HUES6 (cell line): ENCODE measurements around the gene PROM2.
"Not testable (repeated sequence)": the region's sequence is repeated elsewhere in the genome, so short reads cannot be mapped to it uniquely, and the experiment has no call there.

Source experiments
- H3K27ac ChIP-seq: 2 replicates; pipeline ENCODE4 v1.7.0; 2013; ENCODE audit warnings: low read depth, mild to moderate bottlenecking, low read length, inconsistent platforms
- H3K27me3 ChIP-seq: 2 replicates; pipeline ENCODE4 v1.6.1; 2013; ENCODE audit warnings: low read length; ENCODE audit not compliant: control insufficient read depth, insufficient read depth
- H3K36me3 ChIP-seq: 2 replicates; pipeline ENCODE4 v1.6.1; 2013; ENCODE audit warnings: low read length; ENCODE audit not compliant: control insufficient read depth, insufficient read depth
- H3K4me1 ChIP-seq: 2 replicates; pipeline ENCODE4 v1.6.1; 2013; ENCODE audit warnings: low read length; ENCODE audit not compliant: control insufficient read depth, insufficient read depth
- H3K4me3 ChIP-seq: 2 replicates; pipeline ENCODE4 v1.5.1; 2013; ENCODE audit warnings: low read depth, low read length
- H3K9ac ChIP-seq: one replicate; pipeline ENCODE4 v1.6.1; 2013; ENCODE audit warnings: mild to moderate bottlenecking, low read length
- H3K9me3 ChIP-seq: 2 replicates; pipeline ENCODE4 v1.6.1; 2013; ENCODE audit warnings: low read depth, low read length; ENCODE audit not compliant: control insufficient read depth, insufficient read depth

Gene PROM2

GRCh38 chr2:95269745-95270144 lies 4.5 kb upstream of the PROM2 start:
- H3K9me3 ChIP-seq, H3K27ac ChIP-seq, H3K9ac ChIP-seq, H3K4me3 ChIP-seq, H3K36me3 ChIP-seq, H3K27me3 ChIP-seq: not testable (repeated sequence)
- peaks cover 13% of the 10 kb centered on the region for H3K4me1 ChIP-seq

- Histone ChIP-seq H3K27me3 (no peaks in the 10 kb centered on the region), H3K4me1 (peaks cover 22% of the 10 kb centered on the region), H3K36me3 (no peaks in the 10 kb centered on the region), H3K27ac (no peak overlapping the region), H3K9ac (no peak overlapping the region), H3K9me3 (no peaks in the 10 kb centered on the region), H3K4me3 (no peak overlapping the region)
Observed at GRCh38 chr2:95270541-95271081, 3.6 kb upstream of the PROM2 start.

- no peaks in the 10 kb centered on the region for H3K9me3 ChIP-seq
- H3K27me3 ChIP-seq, result no peaks in the 10 kb centered on the region
- H3K4me1 ChIP-seq, result peaks cover 24% of the 10 kb centered on the region
- H3K9ac ChIP-seq, result no peak overlapping the region
- no peak overlapping the region for H3K4me3 ChIP-seq
- H3K27ac ChIP-seq, result no peak overlapping the region
- H3K36me3 ChIP-seq, result no peaks in the 10 kb centered on the region
Observed at GRCh38 chr2:95271381-95271971, 2.8 kb upstream of the PROM2 start.

- peaks cover 32% of the 10 kb centered on the region for H3K4me1 ChIP-seq
- H3K4me3 ChIP-seq, result no peak overlapping the region
- no peak overlapping the region for H3K27ac ChIP-seq
- H3K9me3 ChIP-seq, result no peaks in the 10 kb centered on the region
- H3K9ac ChIP-seq, result no peak overlapping the region
- H3K36me3 ChIP-seq, result no peaks in the 10 kb centered on the region
- H3K27me3 ChIP-seq, result no peaks in the 10 kb centered on the region
Observed at GRCh38 chr2:95272299-95272751, 1.9 kb upstream of the PROM2 start.

GRCh38 chr2:95272781-95273180 lies 1.5 kb upstream of the PROM2 start:
- Histone ChIP-seq H3K36me3 (no peaks in the 10 kb centered on the region), H3K9ac (no peak overlapping the region), H3K4me1 (peaks cover 37% of the 10 kb centered on the region), H3K27me3 (no peaks in the 10 kb centered on the region), H3K27ac (no peak overlapping the region), H3K4me3 (no peak overlapping the region), H3K9me3 (no peaks in the 10 kb centered on the region)

- no peaks in the 10 kb centered on the region for H3K36me3 ChIP-seq
- no peaks in the 10 kb centered on the region for H3K27me3 ChIP-seq
- H3K27ac ChIP-seq, result no peak overlapping the region
- H3K4me3 ChIP-seq, result no peak overlapping the region
- no peaks in the 10 kb centered on the region for H3K9me3 ChIP-seq
- no peak overlapping the region for H3K9ac ChIP-seq
- peaks cover 39% of the 10 kb centered on the region for H3K4me1 ChIP-seq
Observed at GRCh38 chr2:95273566-95274290, 521 bp upstream of the PROM2 start.

GRCh38 chr2:95275151-95275515 lies 884 bp downstream of the PROM2 start:
- Histone ChIP-seq H3K4me1 (peaks cover 39% of the 10 kb centered on the region), H3K36me3 (no peaks in the 10 kb centered on the region), H3K27me3 (no peaks in the 10 kb centered on the region), H3K9me3 (no peaks in the 10 kb centered on the region), H3K9ac (no peak overlapping the region), H3K4me3 (no peak overlapping the region), H3K27ac (no peak overlapping the region)

- Histone ChIP-seq H3K36me3 (no peaks in the 10 kb centered on the region), H3K9me3 (no peaks in the 10 kb centered on the region), H3K27ac (no peak overlapping the region), H3K9ac (no peak overlapping the region), H3K4me1 (peaks cover 39% of the 10 kb centered on the region), H3K4me3 (no peak overlapping the region), H3K27me3 (no peaks in the 10 kb centered on the region)
Observed at GRCh38 chr2:95275601-95276243, 1.5 kb downstream of the PROM2 start.

- Histone ChIP-seq H3K4me3 (no peak overlapping the region), H3K4me1 (peaks cover 39% of the 10 kb centered on the region), H3K9ac (no peak overlapping the region)
Observed at GRCh38 chr2:95276244-95276887, 2.1 kb downstream of the PROM2 start.

GRCh38 chr2:95276888-95277245 lies 2.6 kb downstream of the PROM2 start:
- Histone ChIP-seq H3K4me3 (no peak overlapping the region), H3K9me3 (no peaks in the 10 kb centered on the region), H3K9ac (no peak overlapping the region), H3K36me3 (no peaks in the 10 kb centered on the region), H3K27me3 (no peaks in the 10 kb centered on the region), H3K4me1 (peaks cover 39% of the 10 kb centered on the region), H3K27ac (no peak overlapping the region)

More at GRCh38 chr2:95276244-95276887, 2.1 kb downstream of the PROM2 start:
- Histone ChIP-seq H3K36me3 (no peaks in the 10 kb centered on the region), H3K27me3 (no peaks in the 10 kb centered on the region), H3K9me3 (no peaks in the 10 kb centered on the region), H3K27ac (no peak overlapping the region)
